IPS-NIHi11 (cell line): ENCODE data around the gene NEBL.
"Not testable (repeated sequence)": the region's sequence is repeated elsewhere in the genome, so short reads cannot be mapped to it uniquely, and the experiment has no call there.

ENCODE experiments used
- DNase-seq: peaks from one replicate; pipeline ENCODE4 v3.0.0; 2012; ENCODE audit warnings: mixed read lengths, low spot score

The NEBL gene, protein sequence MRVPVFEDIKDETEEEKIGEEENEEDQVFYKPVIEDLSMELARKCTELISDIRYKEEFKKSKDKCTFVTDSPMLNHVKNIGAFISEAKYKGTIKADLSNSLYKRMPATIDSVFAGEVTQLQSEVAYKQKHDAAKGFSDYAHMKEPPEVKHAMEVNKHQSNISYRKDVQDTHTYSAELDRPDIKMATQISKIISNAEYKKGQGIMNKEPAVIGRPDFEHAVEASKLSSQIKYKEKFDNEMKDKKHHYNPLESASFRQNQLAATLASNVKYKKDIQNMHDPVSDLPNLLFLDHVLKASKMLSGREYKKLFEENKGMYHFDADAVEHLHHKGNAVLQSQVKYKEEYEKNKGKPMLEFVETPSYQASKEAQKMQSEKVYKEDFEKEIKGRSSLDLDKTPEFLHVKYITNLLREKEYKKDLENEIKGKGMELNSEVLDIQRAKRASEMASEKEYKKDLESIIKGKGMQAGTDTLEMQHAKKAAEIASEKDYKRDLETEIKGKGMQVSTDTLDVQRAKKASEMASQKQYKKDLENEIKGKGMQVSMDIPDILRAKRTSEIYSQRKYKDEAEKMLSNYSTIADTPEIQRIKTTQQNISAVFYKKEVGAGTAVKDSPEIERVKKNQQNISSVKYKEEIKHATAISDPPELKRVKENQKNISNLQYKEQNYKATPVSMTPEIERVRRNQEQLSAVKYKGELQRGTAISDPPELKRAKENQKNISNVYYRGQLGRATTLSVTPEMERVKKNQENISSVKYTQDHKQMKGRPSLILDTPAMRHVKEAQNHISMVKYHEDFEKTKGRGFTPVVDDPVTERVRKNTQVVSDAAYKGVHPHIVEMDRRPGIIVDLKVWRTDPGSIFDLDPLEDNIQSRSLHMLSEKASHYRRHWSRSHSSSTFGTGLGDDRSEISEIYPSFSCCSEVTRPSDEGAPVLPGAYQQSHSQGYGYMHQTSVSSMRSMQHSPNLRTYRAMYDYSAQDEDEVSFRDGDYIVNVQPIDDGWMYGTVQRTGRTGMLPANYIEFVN

GRCh38 chr10:20897146-20897825, at the start of gene NEBL:
NEBL (minus strand) TSS chr10:20897311; CDS start chr10:20897205, 106 bp downstream.
- no peak for DNase-seq

DNA sequence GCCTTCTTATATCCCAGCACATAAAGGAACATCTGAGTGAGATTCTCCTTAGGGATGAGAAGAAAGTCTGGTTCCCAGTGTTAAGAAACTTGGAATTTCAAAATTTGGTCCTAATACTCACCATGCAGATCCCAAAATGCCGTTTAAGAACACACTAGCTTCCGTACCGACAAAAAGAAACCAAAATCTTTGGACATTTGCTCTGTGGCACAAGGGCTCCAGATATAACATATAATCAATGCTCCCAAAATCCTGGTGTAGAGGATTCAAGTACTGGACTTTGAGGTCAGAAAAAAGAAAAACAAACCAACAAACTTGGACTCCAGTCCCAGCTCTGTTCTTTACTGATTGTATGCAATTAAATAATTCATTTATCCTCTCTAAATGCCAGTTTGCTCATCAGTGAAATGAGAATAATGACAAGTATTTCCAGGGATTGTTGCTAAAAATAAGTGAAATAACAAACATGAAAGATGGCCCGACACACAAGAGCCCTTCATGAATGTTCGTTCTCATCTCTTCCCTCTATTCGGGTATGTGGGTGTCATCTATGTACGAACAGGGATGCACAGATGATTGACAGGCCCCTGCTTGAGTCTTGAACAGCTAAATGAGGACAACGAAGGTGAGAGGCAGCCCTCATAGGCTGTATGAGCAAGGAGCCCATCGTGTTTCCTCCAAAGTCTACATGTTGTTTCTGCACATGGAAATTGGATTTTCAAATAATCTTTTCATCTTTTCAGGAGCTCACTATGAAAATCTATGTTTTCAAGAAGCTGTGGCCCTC, 48.6 kb upstream of the NEBL start:
- DNase-seq, result no peak

GRCh38 chr10:20944789-20945502, 47.8 kb upstream of the NEBL start:
- DNase-seq, result no peak

GRCh38 chr10:20939414-20939813, 42.3 kb upstream of the NEBL start:
- DNase-seq, result not testable (repeated sequence)

GRCh38 chr10:20936396-20936795, 39.3 kb upstream of the NEBL start:
- no peak for DNase-seq

DNA sequence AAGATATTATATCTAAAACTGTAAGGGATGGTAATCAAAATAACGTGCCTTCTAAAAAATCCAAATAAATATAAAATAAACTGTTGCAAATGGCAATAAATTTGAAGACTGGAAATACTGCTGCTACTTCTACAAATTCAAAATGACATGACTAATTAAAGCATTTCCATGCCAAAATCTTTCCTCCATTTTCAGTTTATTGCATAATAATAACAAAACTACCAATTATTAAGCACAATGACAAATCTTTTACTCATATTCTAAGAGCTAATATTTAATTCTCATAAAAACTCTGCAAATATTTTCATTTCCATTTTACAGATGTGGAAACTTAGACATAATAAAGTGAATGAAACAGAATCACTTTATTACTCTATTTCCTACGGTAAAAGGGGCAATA, 38.8 kb upstream of the NEBL start:
- DNase-seq, result no peak

- DNase-seq, result no peak
Observed at GRCh38 chr10:20935301-20935700, 38.2 kb upstream of the NEBL start.

GRCh38 chr10:20933705-20934104, 36.6 kb upstream of the NEBL start:
- no peak for DNase-seq

DNA sequence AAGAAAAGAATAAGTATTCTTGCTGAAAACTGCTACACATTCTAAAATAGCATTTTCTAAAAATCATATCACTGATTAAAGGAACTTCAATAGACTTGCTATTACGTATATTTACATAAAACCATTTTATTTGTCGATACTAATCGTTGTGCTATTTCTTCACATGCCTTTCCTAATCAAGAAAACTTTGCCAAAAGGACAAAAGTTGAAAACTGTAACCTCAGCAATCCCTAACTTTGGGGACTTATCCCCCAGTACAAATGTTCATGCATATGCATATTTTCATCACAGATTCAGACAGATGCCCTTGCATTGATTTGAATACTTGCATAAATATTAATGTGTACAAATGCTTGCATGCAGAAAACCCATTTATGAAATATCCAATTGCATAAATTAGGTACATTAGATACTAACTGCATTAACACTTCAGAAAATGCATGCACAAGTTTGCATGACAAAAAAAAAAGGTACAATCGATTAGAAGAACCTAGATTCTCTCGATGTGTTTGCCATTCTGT, 35.6 kb upstream of the NEBL start:
- DNase-seq, result no peak

DNA sequence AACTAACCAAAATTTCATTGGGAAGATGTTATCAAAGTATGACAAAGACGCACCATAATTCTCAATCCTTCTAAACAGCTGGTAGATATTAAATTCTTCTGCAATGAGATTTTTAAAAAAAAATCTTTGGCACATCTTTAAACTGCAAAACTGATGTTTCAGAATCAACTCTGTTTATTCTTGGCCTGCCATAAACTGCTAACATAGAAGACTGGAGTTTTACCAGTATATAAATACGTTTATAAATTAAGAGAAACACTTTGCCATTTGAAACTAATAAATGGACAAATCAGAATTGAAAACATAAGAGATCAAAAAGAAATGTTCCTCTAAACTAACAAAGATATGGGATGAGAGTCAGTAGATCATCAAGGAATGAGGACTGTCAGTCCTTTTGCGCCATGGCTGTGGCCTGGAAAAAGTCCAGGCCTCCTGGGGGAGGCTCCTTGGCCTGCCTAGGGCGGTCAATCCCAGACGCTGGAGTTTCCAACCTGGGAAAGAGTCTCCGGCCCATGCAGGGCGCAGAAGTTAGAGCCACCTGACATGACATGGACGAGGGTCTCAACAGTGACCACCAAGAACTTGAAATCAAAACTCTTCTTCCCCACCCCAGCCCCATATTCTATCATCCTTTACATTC, 34.2 kb upstream of the NEBL start:
- no peak for DNase-seq

- no peak for DNase-seq
Observed at GRCh38 chr10:20927456-20927855, 30.3 kb upstream of the NEBL start.

DNA sequence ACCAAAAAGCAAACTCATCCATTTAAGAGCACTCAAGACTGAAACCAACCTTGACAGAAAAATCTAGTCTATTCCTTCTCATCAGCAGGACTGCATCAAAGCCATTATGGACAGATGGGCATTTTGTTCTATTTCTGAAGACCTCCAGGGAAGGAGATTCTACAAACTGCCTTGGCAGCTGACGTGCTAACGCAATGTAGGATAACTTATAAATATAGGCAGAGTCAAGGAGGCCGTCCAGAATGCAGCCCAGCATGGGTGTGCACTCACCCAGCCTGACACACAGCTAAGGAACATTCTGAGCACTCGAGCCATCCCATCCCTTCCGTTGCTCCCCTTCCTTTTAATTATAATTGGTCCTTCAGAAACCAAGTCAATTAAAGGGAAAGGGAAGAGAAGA, 25.3 kb upstream of the NEBL start:
- no peak for DNase-seq

GRCh38 chr10:20922033-20922432, 24.9 kb upstream of the NEBL start:
- DNase-seq, result no peak

GRCh38 chr10:20920061-20920460, 22.9 kb upstream of the NEBL start:
- no peak for DNase-seq

GRCh38 chr10:20919481-20919880, 22.4 kb upstream of the NEBL start:
- no peak for DNase-seq

DNA sequence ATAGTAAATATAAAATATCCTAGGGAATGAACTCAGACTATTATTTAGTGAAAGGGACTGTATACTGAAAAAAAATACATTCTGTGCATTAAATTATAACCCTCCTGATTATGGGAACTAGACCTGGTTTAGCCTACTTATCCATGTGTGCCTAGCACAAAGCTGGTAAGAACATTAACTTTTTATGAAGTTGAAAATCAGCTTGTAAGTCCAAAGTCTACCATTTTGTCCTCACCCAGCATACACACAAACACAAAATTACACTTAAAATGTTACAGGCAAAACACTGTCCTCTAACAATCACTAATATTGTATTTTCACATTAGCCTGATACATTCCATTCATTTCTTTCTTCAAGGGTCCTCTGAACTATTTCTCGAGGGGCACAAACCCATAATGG, 19.9 kb upstream of the NEBL start:
- DNase-seq, result no peak

DNA sequence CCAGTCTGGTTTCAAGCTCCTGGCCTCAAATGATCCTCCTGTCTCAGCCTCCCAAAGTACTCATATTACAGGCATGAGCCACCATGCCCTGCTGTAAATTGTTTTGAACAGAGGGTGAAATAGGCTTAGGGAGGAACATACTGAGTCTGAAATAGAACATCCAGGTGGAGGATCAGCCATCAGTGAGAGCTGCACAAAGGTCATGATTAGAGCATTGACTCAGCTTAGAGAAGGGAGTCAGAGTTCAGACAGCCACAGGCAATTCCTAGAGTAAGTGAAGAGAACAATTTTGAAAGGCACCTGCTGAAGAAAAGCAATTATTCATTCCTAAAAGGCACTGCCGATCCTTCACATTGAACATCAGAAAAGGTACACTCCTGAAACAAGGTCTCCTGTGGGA, 15.9 kb upstream of the NEBL start:
- DNase-seq, result no peak

GRCh38 chr10:20911626-20912025, 14.5 kb upstream of the NEBL start:
- no peak for DNase-seq

DNA sequence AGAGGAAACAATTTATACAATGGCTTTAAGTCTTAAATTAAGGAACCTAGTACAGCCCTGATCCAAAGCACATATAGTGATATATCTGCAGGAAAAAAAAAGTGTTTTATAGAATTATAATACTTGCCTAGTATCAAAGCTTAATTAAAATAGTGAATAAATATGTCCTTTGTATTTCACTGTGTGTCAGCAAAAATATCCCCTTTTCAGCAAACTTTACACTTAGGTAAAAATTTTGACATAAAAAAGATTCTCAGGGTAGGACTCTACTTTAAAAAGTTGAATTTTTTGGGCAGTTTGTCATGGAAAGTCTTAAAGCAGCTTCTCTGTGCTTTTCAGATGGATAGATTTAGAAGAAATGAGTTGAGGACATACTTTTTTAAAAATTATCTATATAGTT, 12.7 kb upstream of the NEBL start:
- DNase-seq, result no peak

DNA sequence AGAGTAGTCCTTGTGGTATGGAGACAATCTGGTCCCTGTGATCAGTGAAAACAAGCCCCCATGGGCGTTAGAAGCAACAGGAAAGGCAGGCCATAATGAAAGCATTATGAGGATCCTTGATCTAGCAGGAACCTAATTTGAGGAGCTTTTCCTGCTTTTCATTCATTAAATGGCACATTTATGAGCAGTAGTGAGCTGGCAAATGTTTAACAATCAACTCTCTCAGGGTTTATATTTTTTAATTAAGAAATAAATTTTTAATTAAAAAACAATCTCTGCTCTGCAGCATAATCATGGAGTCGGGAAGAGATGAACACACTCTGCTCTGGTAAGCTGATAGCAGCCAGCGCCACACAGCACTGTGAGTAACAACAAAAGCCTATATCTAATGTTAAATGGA, 11.3 kb upstream of the NEBL start:
- no peak for DNase-seq
